K562 (cell line): ENCODE data around the gene MIEF1. TPM values are rescaled to one million over a fixed set of nuclear protein-coding genes. Genes with fewer than 3 reads are reported as not detected.
A peak's percentile ranks its signal among the peaks of the same experiment; 100 is the strongest.

Experiments used
- C11orf30 ChIP-seq: fragments of 450-650 bp; IDR thresholded peaks from 2 replicates; pipeline ENCODE4 v1.6.1; 2016; ENCODE audit warnings: low read depth, mild to moderate bottlenecking
- CBX1 ChIP-seq: sonication (generic); IDR thresholded peaks from 2 replicates; pipeline ENCODE4 v1.6.1; 2016; ENCODE audit warnings: antibody characterized with exemption, low read depth, mild to moderate bottlenecking
- CBX3 ChIP-seq, 2 experiments: IDR thresholded peaks; 1 replicate in 1 of 2; 2 replicates in 1 of 2; pipeline ENCODE4 v1.6.1; 2012; ENCODE audit warnings: inconsistent platforms in 2 of 2, low read length in 2 of 2, borderline replicate concordance in 1 of 2, control low read depth in 1 of 2
- CBX8 ChIP-seq: fragments of 200-600 bp; sonication (generic); IDR thresholded peaks from 2 replicates; pipeline ENCODE4 v1.6.1; 2012; ENCODE audit warnings: borderline replicate concordance, mixed run types, low read depth, mild to moderate bottlenecking, moderate library complexity, mixed read lengths, low read length, control low read depth, inconsistent platforms; ENCODE audit not compliant: poor library complexity, severe bottlenecking; ENCODE audit errors: extremely low read depth
- CHCHD3 ChIP-seq: fragments of 250-450 bp; sonication (Bioruptor Pico); IDR thresholded peaks from 2 replicates; pipeline ENCODE4 v2.1.2; 2022; ENCODE audit warnings: mild to moderate bottlenecking
- CLOCK ChIP-seq: fragments of 250-450 bp; sonication (Bioruptor Pico); IDR thresholded peaks from 2 replicates; pipeline ENCODE4 v1.4.0; 2020; ENCODE audit warnings: mild to moderate bottlenecking, moderate library complexity, borderline replicate concordance
- CREB3L1 ChIP-seq: fragments of 450-650 bp; IDR thresholded peaks from 2 replicates; pipeline ENCODE4 v1.6.1; 2014; ENCODE audit warnings: low read depth, mild to moderate bottlenecking, moderate library complexity, borderline replicate concordance
- E2F1 ChIP-seq: sonication (generic); formaldehyde crosslinking; IDR thresholded peaks from 2 replicates; pipeline ENCODE4 v1.8.1; 2023; ENCODE audit warnings: mild to moderate bottlenecking, missing genetic modification reagents, moderate library complexity
- HBP1 ChIP-seq: fragments of 450-650 bp; formaldehyde crosslinking; IDR thresholded peaks from 2 replicates; pipeline ENCODE4 v1.4.0; 2022; ENCODE audit warnings: missing genetic modification characterization
- MYC ChIP-seq, 2 experiments: fragments of 250-450 bp in 1 of 2; sonication (Bioruptor Pico) in 1 of 2; IDR thresholded peaks; 2 replicates each; pipeline versions ENCODE4 v1.5.1 to v1.6.1; 2012 to 2021; ENCODE audit warnings: low read depth in 2 of 2, borderline replicate concordance in 1 of 2, improper control_type of control experiment in 1 of 2, low read length in 1 of 2, mild to moderate bottlenecking in 1 of 2, moderate library complexity in 1 of 2
- RNF219 ChIP-seq: fragments of 250-450 bp; sonication (Bioruptor Pico); IDR thresholded peaks from 2 replicates; pipeline ENCODE4 v1.5.0; 2022; ENCODE audit warnings: mild to moderate bottlenecking
- SAFB2 ChIP-seq: fragments of 200-400 bp; formaldehyde crosslinking; IDR thresholded peaks from 2 replicates; pipeline ENCODE4 v1.6.1; 2018; ENCODE audit warnings: borderline replicate concordance, low read length, low read depth, moderate library complexity; ENCODE audit not compliant: severe bottlenecking
- SIN3A ChIP-seq, 2 experiments: fragments of 150-350 bp in 1 of 2; IDR thresholded peaks; 2 replicates each; pipeline ENCODE4 v1.6.1; 2011 to 2016; ENCODE audit warnings: borderline replicate concordance in 2 of 2, low read depth in 2 of 2, low read length in 2 of 2, mild to moderate bottlenecking in 2 of 2, moderate library complexity in 2 of 2; ENCODE audit not compliant: control insufficient read depth in 1 of 2
- ZNF408 ChIP-seq: fragments of 250-450 bp; sonication (Bioruptor Pico); IDR thresholded peaks from 2 replicates; pipeline ENCODE4 v1.4.0; 2020; ENCODE audit warnings: low read depth, mild to moderate bottlenecking, moderate library complexity
- polyA plus RNA-seq, 8 experiments: library from polyadenylated mRNA; depleted of rRNA in 4 of 8; stranded (reverse) in 5 of 8; unstranded in 3 of 8; fragments of >200 nt; fragmentation: Nextera tagmentation in 2 of 8; fragmentation: Illumina TruSeq in 1 of 8; extraction: Ambion mirVana in 2 of 8; extraction: Trizol in 1 of 8; gene quantifications; 2 replicates each; pipeline versions ENCODE4 v1.2.1 to v1.2.3, GENCODE V29; 2011 to 2014; ENCODE audit warnings: inconsistent platforms in 1 of 8, missing spikeins in 1 of 8
- total RNA-seq, 7 experiments: library from RNA; depleted of rRNA in 6 of 7; stranded (reverse); fragments of >200 nt in 6 of 7; fragmentation: Illumina TruSeq in 2 of 7; extraction: Trizol in 2 of 7; gene quantifications; 2 replicates each; pipeline versions ENCODE4 v1.2.1 to v1.2.3, GENCODE V29; 2011 to 2021; ENCODE audit warnings: low replicate concordance in 1 of 7

MIEF1 gene
- total and polyA plus RNA-seq, 9 of the 15 experiments (the other 6 are each of a cell fraction or from before 2014, with no cell fraction given), result 10.9 to 51.8 (median 25.5) TPM

GRCh38 chr22:39520226-39521105, 18.4 kb downstream of the MIEF1 start, which contains the start of gene ATF4 (continued):
- TF ChIP-seq CLOCK (no peak), SAFB2 (no peak), CBX1 (peak; percentile 78; the same call in 1 of the 2 replicates), C11orf30 (peak; percentile 67), CREB3L1 (peak; percentile 92; the same call in 1 of the 2 replicates), CHCHD3 (CRISPR knock-in tag) (peak; percentile 91; the same call in 1 of the 2 replicates), SIN3A (IDR thresholded peaks at IDR 0.05; ENCODE audit: borderline replicate concordance in 2 of 2, control insufficient read depth in 1 of 2, low read depth in 2 of 2, low read length in 2 of 2) (peak; percentile 55 to 64; a peak in 1 of 4 replicates), ZNF408 (CRISPR knock-in tag) (no peak), CBX8 (no peak), HBP1 (CRISPR knock-in tag) (no peak), CBX3 (IDR thresholded peaks at IDR 0.05; ENCODE audit: borderline replicate concordance in 1 of 2, low read length in 2 of 2) (no peak), RNF219 (0 out of 2 replicates have a peak, but pooled peaks have one; percentile 16), E2F1 (CRISPR knock-in tag) (peak; percentile 83), MYC (IDR thresholded peaks at IDR 0.05; ENCODE audit: low read depth, low read length) (peak; percentile 92), MYC (CRISPR knock-in tag; IDR thresholded peaks at IDR 0.05; ENCODE audit: borderline replicate concordance, low read depth) (peak; percentile 97)
